SK-N-SH (cell line): ENCODE measurements around the gene TRDN.

ENCODE experiments used
- FOXJ3 ChIP-seq: sonication (generic); formaldehyde crosslinking; IDR thresholded peaks from 2 replicates; pipeline ENCODE4 v1.5.1; 2020; ENCODE audit warnings: mild to moderate bottlenecking, missing genetic modification reagents
- JUND ChIP-seq: IDR thresholded peaks from 2 replicates; pipeline ENCODE4 v1.4.0; 2012
- RAD21 ChIP-seq: IDR thresholded peaks from 2 replicates; pipeline ENCODE4 v1.6.1; 2012; ENCODE audit warnings: mild to moderate bottlenecking, low read length
- SIN3A ChIP-seq: IDR thresholded peaks from 2 replicates; pipeline ENCODE4 v1.6.1; 2012; ENCODE audit warnings: low read depth, mild to moderate bottlenecking, low read length, moderate library complexity, borderline replicate concordance
- SMC3 ChIP-seq: IDR thresholded peaks from 2 replicates; pipeline ENCODE4 v1.6.1; 2012; ENCODE audit warnings: low read depth, low read length, improper control_type of control experiment
- TAF1 ChIP-seq: IDR thresholded peaks from 2 replicates; pipeline ENCODE4 v1.6.1; 2012; ENCODE audit warnings: low read depth, mild to moderate bottlenecking, low read length, moderate library complexity, borderline replicate concordance
- TF ChIP-seq, protein P1 (sequence below): fragments of 200-600 bp; sonication (generic); IDR thresholded peaks from 2 replicates; pipeline ENCODE4 v1.6.1; 2017; ENCODE audit warnings: antibody characterized with exemption, mild to moderate bottlenecking, moderate library complexity
- TF ChIP-seq, protein P2 (sequence below): IDR thresholded peaks from 2 replicates; pipeline ENCODE4 v1.6.1; 2012; ENCODE audit warnings: mild to moderate bottlenecking, low read depth, low read length, moderate library complexity

DNA sequence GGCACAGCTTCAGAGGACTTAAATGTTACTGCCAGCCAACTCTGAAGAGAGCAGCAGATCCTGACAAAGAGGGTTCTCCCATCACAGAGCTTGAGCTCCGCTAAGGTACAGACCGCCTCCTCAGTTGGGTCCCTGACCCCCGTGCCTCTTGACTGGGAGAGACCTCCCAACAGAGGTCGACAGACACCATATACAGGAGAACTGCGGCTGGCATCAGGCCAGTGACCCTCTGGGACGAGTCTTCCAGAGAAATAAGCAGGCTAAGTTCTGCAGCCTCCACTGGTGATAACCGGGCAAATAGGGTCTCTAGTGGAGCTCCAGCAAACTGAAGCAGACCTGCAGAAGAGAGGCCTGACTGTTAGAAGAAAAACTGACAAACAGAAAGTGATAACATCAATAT is 453.8 kb downstream of the TRDN start:
- TF ChIP-seq TAF1 (no peak), FOXJ3 (CRISPR knock-in tag) (no peak), JUND (no peak), SIN3A (no peak), RAD21 (no peak), SMC3 (no peak)
- TF ChIP-seq, protein P1, sequence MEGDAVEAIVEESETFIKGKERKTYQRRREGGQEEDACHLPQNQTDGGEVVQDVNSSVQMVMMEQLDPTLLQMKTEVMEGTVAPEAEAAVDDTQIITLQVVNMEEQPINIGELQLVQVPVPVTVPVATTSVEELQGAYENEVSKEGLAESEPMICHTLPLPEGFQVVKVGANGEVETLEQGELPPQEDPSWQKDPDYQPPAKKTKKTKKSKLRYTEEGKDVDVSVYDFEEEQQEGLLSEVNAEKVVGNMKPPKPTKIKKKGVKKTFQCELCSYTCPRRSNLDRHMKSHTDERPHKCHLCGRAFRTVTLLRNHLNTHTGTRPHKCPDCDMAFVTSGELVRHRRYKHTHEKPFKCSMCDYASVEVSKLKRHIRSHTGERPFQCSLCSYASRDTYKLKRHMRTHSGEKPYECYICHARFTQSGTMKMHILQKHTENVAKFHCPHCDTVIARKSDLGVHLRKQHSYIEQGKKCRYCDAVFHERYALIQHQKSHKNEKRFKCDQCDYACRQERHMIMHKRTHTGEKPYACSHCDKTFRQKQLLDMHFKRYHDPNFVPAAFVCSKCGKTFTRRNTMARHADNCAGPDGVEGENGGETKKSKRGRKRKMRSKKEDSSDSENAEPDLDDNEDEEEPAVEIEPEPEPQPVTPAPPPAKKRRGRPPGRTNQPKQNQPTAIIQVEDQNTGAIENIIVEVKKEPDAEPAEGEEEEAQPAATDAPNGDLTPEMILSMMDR = no peak
- TF ChIP-seq, protein P2, sequence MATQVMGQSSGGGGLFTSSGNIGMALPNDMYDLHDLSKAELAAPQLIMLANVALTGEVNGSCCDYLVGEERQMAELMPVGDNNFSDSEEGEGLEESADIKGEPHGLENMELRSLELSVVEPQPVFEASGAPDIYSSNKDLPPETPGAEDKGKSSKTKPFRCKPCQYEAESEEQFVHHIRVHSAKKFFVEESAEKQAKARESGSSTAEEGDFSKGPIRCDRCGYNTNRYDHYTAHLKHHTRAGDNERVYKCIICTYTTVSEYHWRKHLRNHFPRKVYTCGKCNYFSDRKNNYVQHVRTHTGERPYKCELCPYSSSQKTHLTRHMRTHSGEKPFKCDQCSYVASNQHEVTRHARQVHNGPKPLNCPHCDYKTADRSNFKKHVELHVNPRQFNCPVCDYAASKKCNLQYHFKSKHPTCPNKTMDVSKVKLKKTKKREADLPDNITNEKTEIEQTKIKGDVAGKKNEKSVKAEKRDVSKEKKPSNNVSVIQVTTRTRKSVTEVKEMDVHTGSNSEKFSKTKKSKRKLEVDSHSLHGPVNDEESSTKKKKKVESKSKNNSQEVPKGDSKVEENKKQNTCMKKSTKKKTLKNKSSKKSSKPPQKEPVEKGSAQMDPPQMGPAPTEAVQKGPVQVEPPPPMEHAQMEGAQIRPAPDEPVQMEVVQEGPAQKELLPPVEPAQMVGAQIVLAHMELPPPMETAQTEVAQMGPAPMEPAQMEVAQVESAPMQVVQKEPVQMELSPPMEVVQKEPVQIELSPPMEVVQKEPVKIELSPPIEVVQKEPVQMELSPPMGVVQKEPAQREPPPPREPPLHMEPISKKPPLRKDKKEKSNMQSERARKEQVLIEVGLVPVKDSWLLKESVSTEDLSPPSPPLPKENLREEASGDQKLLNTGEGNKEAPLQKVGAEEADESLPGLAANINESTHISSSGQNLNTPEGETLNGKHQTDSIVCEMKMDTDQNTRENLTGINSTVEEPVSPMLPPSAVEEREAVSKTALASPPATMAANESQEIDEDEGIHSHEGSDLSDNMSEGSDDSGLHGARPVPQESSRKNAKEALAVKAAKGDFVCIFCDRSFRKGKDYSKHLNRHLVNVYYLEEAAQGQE = no peak
